NT2/D1 (cell line): Measurements from ENCODE around the gene NUDCD2.

Experiments used
- SUZ12 ChIP-seq: IDR thresholded peaks from 2 replicates; pipeline ENCODE4 v1.6.1; 2011; ENCODE audit not compliant: insufficient read length, insufficient read depth; ENCODE audit errors: extremely low read depth
- YY1 ChIP-seq: IDR thresholded peaks from 2 replicates; pipeline ENCODE4 v1.6.1; 2011; ENCODE audit not compliant: insufficient read length, insufficient read depth
- ZNF274 ChIP-seq: IDR thresholded peaks from 2 replicates; pipeline ENCODE4 v1.6.1; 2011; ENCODE audit warnings: mild to moderate bottlenecking, low read depth, low read length

GRCh38 chr5:163497315-163497714 lies 37.4 kb upstream of the NUDCD2 start:
- TF ChIP-seq YY1 (no peak), SUZ12 (no peak), ZNF274 (no peak)
